HepG2 (cell line): Measurements from ENCODE around the gene AHCY. TPM values are rescaled to one million over a fixed set of nuclear protein-coding genes. Genes with fewer than 3 reads are reported as not detected.

Source experiments
- ATF7 ChIP-seq, 2 experiments: fragments of 450-650 bp in 1 of 2; sonication (generic) in 1 of 2; formaldehyde crosslinking in 1 of 2; IDR thresholded peaks; 2 replicates each; pipeline versions ENCODE4 v1.4.0 to v1.6.1; 2016 to 2020; ENCODE audit warnings: antibody characterized with exemption in 1 of 2, mild to moderate bottlenecking in 1 of 2, missing genetic modification reagents in 1 of 2
- BRCA1 ChIP-seq: sonication (generic); formaldehyde crosslinking; IDR thresholded peaks from 2 replicates; pipeline ENCODE4 v1.4.0; 2020; ENCODE audit warnings: missing genetic modification reagents
- EP300 ChIP-seq, 3 experiments: sonication (generic) in 1 of 3; formaldehyde crosslinking in 1 of 3; IDR thresholded peaks; 2 replicates each; pipeline versions ENCODE4 v1.5.1 to v1.6.1; 2011 to 2020; ENCODE audit warnings: low read depth in 2 of 3, low read length in 2 of 3, borderline replicate concordance in 1 of 3, improper control_type of control experiment in 1 of 3, mild to moderate bottlenecking in 1 of 3, missing genetic modification reagents in 1 of 3, moderate library complexity in 1 of 3
- KMT2A ChIP-seq: sonication (generic); formaldehyde crosslinking; IDR thresholded peaks from 2 replicates; pipeline ENCODE4 v1.4.0; 2020; ENCODE audit warnings: missing genetic modification reagents
- MAFK ChIP-seq, 2 experiments: IDR thresholded peaks in 1 of 2; conservative IDR thresholded peaks in 1 of 2; 2 replicates each; pipeline ENCODE4 v1.6.1; 2011; ENCODE audit warnings: improper control_type of control experiment in 2 of 2, low read length in 2 of 2
- MBD4 ChIP-seq: IDR thresholded peaks from 2 replicates; pipeline ENCODE4 v1.6.1; 2012; ENCODE audit warnings: low read length, inconsistent platforms, borderline replicate concordance
- MIER3 ChIP-seq: IDR thresholded peaks from 2 replicates; pipeline ENCODE4 v1.6.1; 2016; ENCODE audit warnings: missing compliant biosample characterization, borderline replicate concordance
- MLLT10 ChIP-seq: sonication (generic); formaldehyde crosslinking; IDR thresholded peaks from 2 replicates; pipeline ENCODE4 v1.4.0; 2020; ENCODE audit warnings: missing genetic modification reagents
- MTA1 ChIP-seq: sonication (generic); formaldehyde crosslinking; IDR thresholded peaks from 2 replicates; pipeline ENCODE4 v1.4.0; 2020; ENCODE audit warnings: missing genetic modification reagents, mild to moderate bottlenecking, borderline replicate concordance
- NR2C2 ChIP-seq: sonication (generic); formaldehyde crosslinking; IDR thresholded peaks from 2 replicates; pipeline ENCODE4 v1.4.0; 2020; ENCODE audit warnings: missing genetic modification reagents, mild to moderate bottlenecking, moderate library complexity, borderline replicate concordance
- RBFOX2 ChIP-seq: fragments of 200-400 bp; formaldehyde crosslinking; IDR thresholded peaks from 2 replicates; pipeline ENCODE4 v1.6.1; 2017; ENCODE audit warnings: low read depth, mild to moderate bottlenecking, low read length
- SIX1 ChIP-seq: sonication (generic); formaldehyde crosslinking; IDR thresholded peaks from 2 replicates; pipeline ENCODE4 v1.4.0; 2020; ENCODE audit warnings: missing genetic modification reagents, borderline replicate concordance
- YY1 ChIP-seq: IDR thresholded peaks from 2 replicates; pipeline ENCODE4 v1.6.1; 2011; ENCODE audit warnings: low read length, low read depth, moderate library complexity, mild to moderate bottlenecking; ENCODE audit not compliant: insufficient read depth, insufficient replicate concordance
- ZKSCAN8 ChIP-seq: IDR thresholded peaks from 2 replicates; pipeline ENCODE4 v1.6.1; 2016; ENCODE audit warnings: borderline replicate concordance, missing genetic modification reagents, missing compliant biosample characterization
- ZNF253 ChIP-seq: sonication (generic); formaldehyde crosslinking; IDR thresholded peaks from 2 replicates; pipeline ENCODE4 v1.8.0; 2022; ENCODE audit warnings: mild to moderate bottlenecking, missing genetic modification reagents, borderline replicate concordance
- ZNF343 ChIP-seq: sonication (generic); formaldehyde crosslinking; IDR thresholded peaks from 2 replicates; pipeline ENCODE4 v1.4.0; 2020; ENCODE audit warnings: mild to moderate bottlenecking, missing genetic modification reagents
- ZNF563 ChIP-seq: sonication (generic); formaldehyde crosslinking; IDR thresholded peaks from 2 replicates; pipeline ENCODE4 v1.8.0; 2022; ENCODE audit warnings: mild to moderate bottlenecking, moderate library complexity, missing genetic modification reagents
- ZNF619 ChIP-seq: sonication (generic); formaldehyde crosslinking; IDR thresholded peaks from 2 replicates; pipeline ENCODE4 v1.4.0; 2020; ENCODE audit warnings: mild to moderate bottlenecking, missing genetic modification reagents
- ZNF737 ChIP-seq: sonication (generic); formaldehyde crosslinking; IDR thresholded peaks from 2 replicates; pipeline ENCODE4 v1.5.0; 2020; ENCODE audit warnings: missing genetic modification reagents, mild to moderate bottlenecking, borderline replicate concordance
- polyA plus RNA-seq, 8 experiments: library from polyadenylated mRNA; depleted of rRNA in 3 of 8; stranded (reverse) in 7 of 8; unstranded in 1 of 8; fragments of >200 nt; fragmentation: Illumina TruSeq in 4 of 8; extraction: Trizol in 4 of 8; gene quantifications; 2 replicates each; pipeline versions ENCODE4 v1.2.1 to v1.2.3, GENCODE V29; 2011 to 2016; ENCODE audit warnings: low read depth in 4 of 8, missing spikeins in 1 of 8, mixed read lengths in 1 of 8; ENCODE audit not compliant: insufficient read depth in 1 of 8
- total RNA-seq, 5 experiments: library from RNA; depleted of rRNA; stranded (reverse); fragments of >200 nt; fragmentation: Illumina TruSeq; extraction: Trizol; gene quantifications; 2 replicates each; pipeline ENCODE4 v1.2.3, GENCODE V29; 2016; ENCODE audit warnings: low read depth in 1 of 5
- TF ChIP-seq, protein P1 (sequence below): sonication (generic); formaldehyde crosslinking; IDR thresholded peaks from 2 replicates; pipeline ENCODE4 v1.8.1; 2023; ENCODE audit warnings: mild to moderate bottlenecking, inconsistent platforms, moderate library complexity, missing genetic modification reagents, borderline replicate concordance
- TF ChIP-seq, protein P2 (sequence below): sonication (generic); formaldehyde crosslinking; IDR thresholded peaks from 2 replicates; pipeline ENCODE4 v1.4.0; 2020; ENCODE audit warnings: missing genetic modification reagents
- TF ChIP-seq, protein P3 (sequence below): sonication (generic); formaldehyde crosslinking; IDR thresholded peaks from 2 replicates; pipeline ENCODE4 v1.8.1; 2023; ENCODE audit warnings: mild to moderate bottlenecking, moderate library complexity, missing genetic modification reagents
- TF ChIP-seq, protein P4 (sequence below): IDR thresholded peaks from 2 replicates; pipeline ENCODE4 v1.6.1; 2016; ENCODE audit warnings: mild to moderate bottlenecking
- TF ChIP-seq, protein P5 (sequence below): sonication (generic); formaldehyde crosslinking; IDR thresholded peaks from 2 replicates; pipeline ENCODE4 v1.4.0; 2020; ENCODE audit warnings: mild to moderate bottlenecking, missing genetic modification reagents

Gene AHCY
- total and polyA plus RNA-seq, 2 of the 13 experiments (the other 11 are each of a cell fraction or from before 2014, with no cell fraction given) = 407 to 419 TPM

DNA sequence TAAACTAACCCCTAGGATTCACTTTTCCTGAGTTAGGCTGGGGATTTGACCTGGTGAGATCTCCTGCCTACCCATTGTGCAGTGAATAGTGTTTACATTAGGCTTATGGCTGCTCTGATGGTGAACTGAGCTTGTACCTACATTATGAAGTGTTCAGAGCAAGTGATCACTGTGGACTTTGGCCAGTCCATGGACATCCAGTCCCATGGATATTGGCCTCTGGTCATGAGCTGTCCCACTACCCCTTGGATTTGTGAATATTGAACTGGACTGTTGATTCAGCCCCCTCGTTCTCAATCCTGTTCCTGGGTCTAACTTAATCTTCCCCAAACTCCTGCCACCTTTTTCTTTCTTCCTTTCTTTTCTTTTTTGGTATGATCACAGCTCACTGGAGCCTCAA lies 48.2 kb downstream of the AHCY start (continued):
- TF ChIP-seq, protein P1, sequence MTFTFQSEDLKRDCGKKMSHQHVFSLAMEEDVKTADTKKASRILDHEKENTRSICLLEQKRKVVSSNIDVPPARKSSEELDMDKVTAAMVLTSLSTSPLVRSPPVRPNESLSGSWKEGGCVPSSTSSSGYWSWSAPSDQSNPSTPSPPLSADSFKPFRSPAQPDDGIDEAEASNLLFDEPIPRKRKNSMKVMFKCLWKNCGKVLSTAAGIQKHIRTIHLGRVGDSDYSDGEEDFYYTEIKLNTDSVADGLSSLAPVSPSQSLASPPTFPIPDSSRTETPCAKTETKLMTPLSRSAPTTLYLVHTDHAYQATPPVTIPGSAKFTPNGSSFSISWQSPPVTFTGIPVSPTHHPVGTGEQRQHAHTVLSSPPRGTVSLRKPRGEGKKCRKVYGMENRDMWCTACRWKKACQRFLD (CRISPR knock-in tag) = no peak
- TF ChIP-seq ZNF343 (CRISPR knock-in tag) (no peak), NR2C2 (CRISPR knock-in tag) (peak; percentile 30; the same call in 1 of the 2 replicates), MLLT10 (CRISPR knock-in tag) (no peak), SIX1 (0 out of 2 replicates have a peak, but pooled peaks have one; percentile 13), YY1 (no peak), ZKSCAN8 (CRISPR knock-in tag) (0 out of 2 replicates have a peak, but pooled peaks have one; percentile 30), MAFK (conservative IDR thresholded peaks at IDR 0.05 in 1 of 2, IDR thresholded peaks at IDR 0.05 in 1 of 2; ENCODE audit: low read length in 2 of 2) (no peak; a peak in 1 of 4 replicates), MBD4 (no peak), BRCA1 (CRISPR knock-in tag) (no peak), EP300 (IDR thresholded peaks at IDR 0.05; ENCODE audit: low read depth in 2 of 2, low read length in 2 of 2) (no peak), EP300 (CRISPR knock-in tag; IDR thresholded peaks at IDR 0.05; ENCODE audit: borderline replicate concordance) (no peak), MIER3 (CRISPR knock-in tag) (no peak), MTA1 (CRISPR knock-in tag) (no peak), ZNF253 (CRISPR knock-in tag) (no peak), KMT2A (CRISPR knock-in tag) (no peak), ZNF737 (CRISPR knock-in tag) (no peak), RBFOX2 (no peak), ATF7 (IDR thresholded peaks at IDR 0.05) (no peak), ATF7 (CRISPR knock-in tag; IDR thresholded peaks at IDR 0.05) (no peak), ZNF619 (CRISPR knock-in tag) (no peak), ZNF563 (CRISPR knock-in tag) (no peak)
- TF ChIP-seq, protein P2, sequence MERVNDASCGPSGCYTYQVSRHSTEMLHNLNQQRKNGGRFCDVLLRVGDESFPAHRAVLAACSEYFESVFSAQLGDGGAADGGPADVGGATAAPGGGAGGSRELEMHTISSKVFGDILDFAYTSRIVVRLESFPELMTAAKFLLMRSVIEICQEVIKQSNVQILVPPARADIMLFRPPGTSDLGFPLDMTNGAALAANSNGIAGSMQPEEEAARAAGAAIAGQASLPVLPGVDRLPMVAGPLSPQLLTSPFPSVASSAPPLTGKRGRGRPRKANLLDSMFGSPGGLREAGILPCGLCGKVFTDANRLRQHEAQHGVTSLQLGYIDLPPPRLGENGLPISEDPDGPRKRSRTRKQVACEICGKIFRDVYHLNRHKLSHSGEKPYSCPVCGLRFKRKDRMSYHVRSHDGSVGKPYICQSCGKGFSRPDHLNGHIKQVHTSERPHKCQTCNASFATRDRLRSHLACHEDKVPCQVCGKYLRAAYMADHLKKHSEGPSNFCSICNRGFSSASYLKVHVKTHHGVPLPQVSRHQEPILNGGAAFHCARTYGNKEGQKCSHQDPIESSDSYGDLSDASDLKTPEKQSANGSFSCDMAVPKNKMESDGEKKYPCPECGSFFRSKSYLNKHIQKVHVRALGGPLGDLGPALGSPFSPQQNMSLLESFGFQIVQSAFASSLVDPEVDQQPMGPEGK (CRISPR knock-in tag) = peak; percentile 38; the same call in 1 of the 2 replicates
- TF ChIP-seq, protein P3, sequence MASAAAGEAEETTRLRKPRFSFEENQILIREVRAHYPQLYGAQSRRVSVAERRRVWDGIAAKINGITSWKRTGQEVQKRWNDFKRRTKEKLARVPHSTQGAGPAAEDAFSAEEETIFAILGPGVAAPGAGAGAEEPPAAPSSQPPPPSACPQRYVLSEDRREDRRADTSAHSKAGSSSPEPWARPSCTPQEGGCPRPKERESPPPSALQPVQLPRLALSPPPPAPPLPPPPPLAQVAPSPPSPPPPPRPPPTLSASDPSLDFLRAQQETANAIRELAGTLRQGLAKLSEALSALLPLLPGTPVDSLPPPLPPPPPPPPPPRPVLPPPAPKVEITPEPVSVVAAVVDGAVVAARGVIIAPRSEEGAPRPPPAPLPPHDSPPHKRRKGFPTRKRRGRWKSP (CRISPR knock-in tag) = no peak
- TF ChIP-seq, protein P4, sequence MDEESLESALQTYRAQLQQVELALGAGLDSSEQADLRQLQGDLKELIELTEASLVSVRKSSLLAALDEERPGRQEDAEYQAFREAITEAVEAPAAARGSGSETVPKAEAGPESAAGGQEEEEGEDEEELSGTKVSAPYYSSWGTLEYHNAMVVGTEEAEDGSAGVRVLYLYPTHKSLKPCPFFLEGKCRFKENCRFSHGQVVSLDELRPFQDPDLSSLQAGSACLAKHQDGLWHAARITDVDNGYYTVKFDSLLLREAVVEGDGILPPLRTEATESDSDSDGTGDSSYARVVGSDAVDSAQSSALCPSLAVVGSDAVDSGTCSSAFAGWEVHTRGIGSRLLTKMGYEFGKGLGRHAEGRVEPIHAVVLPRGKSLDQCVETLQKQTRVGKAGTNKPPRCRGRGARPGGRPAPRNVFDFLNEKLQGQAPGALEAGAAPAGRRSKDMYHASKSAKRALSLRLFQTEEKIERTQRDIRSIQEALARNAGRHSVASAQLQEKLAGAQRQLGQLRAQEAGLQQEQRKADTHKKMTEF (CRISPR knock-in tag) = no peak
- TF ChIP-seq, protein P5, sequence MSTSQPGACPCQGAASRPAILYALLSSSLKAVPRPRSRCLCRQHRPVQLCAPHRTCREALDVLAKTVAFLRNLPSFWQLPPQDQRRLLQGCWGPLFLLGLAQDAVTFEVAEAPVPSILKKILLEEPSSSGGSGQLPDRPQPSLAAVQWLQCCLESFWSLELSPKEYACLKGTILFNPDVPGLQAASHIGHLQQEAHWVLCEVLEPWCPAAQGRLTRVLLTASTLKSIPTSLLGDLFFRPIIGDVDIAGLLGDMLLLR = no peak
